ENCODE results near the gene ETV1.
"Not testable (repeated sequence)": the region's sequence is repeated elsewhere in the genome, so short reads cannot be mapped to it uniquely, and the experiment has no call there.

Gene ETV1

DNA sequence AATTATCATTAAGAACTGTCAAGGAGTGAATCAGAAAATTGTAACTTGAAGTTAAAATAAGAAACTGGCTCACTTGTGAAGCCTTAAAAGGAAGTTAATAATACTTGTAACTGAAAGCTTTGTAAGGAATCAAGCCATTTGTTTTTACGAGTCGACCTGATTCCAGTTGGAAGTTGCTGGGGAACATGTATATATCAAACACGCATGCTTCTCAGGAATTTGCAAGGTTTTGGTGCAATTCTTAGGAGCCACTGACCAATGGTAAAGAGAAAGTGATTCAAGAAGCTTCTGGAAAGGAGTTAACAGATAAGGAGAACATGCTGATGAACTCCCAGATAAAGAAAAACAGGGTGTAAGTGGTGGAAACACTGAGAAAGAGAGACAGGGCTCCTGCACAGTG, 56.4 kb downstream of the ETV1 start:
- DNase-seq (ENCODE audit: low read depth in 1 of 2, low spot score in 1 of 2): no peak

DNA sequence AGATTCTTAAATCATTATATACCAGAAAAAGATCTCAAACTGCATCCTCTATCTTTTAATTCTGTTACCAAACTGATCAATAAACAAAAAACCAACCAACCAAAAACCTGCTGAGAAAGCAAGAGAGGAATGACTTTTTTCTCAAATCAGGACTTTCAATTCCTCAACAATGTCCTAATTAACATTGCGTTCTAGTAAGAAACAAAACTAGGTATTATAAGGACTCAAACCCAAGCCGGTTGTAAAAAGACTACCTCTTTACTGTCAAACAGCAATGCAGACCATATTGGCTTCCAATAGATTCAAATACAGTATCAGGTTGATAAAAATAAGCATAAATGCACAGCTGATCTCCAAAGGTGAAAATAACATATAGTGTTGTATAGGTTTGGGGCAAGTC, 57.3 kb downstream of the ETV1 start:
- no peak for DNase-seq (ENCODE audit: low read depth in 1 of 2, low spot score in 1 of 2)

DNA sequence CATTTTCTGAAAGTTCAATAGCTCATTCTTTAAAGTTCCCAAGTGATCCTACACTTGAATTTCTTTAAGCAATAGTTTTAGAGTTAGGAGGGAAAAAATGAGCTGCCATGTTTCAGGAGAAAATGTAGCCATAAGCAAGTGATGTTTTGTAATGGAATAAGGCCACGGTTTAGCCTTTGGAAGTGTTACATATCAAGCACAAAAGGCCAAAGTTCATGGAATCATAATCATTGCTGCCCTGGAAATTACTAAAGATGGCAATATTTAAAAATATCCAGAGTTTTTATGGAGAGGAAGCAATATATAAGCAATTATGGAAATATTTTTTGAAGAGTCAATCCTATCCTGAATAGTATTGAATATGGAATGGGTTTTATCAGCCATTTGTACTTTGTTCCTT, 68.4 kb downstream of the ETV1 start:
- no peak for DNase-seq (ENCODE audit: low read depth in 1 of 2, low spot score in 1 of 2)

DNA sequence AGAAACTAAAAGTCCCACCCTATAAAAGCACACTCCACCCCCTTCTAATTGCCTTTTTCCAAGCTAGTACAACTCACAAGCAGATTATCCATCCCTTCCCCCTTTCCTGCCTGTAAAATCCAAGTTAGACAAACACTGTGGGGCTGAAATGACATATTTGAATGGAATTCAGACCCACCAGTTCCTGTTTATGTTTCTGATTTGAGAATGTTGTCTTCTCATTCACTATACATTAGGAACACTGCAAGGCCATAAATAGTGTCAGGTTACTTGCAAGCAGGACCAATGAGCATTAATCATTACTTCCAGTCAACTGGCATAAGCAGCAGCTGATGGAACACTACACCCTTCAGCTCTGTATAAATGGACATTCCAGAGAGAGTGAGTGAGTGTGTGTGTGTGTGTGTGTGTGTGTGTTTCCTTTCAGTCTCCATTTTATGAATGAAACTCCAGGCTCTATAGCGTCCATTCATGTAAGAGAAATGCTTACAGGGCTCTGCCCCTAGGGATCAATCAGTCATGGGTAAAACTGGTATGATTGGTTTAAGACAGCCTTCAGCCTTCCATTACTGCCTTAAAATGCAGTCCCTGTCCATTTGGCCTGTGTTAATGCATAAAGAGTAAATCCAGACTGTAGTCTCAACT, 69.3 kb downstream of the ETV1 start:
- no peak for DNase-seq (ENCODE audit: low read depth in 1 of 2, low spot score in 1 of 2)

DNA sequence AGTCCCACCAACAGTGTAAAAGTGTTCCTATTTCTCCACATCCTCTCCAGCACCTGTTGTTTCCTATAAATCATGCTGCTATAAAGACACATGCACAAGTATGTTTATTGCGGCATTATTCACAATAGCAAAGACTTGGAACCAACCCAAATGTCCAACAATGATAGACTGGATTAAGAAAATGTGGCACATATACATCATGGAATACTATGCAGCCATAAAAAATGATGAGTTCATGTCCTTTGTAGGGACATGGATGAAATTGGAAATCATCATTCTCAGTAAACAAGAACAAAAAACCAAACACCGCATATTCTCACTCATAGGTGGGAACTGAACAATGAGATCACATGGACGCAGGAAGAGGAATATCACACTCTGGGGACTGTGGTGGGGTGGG, 71.1 kb downstream of the ETV1 start:
- DNase-seq (ENCODE audit: low read depth in 1 of 2, low spot score in 1 of 2): not testable (repeated sequence)

DNA sequence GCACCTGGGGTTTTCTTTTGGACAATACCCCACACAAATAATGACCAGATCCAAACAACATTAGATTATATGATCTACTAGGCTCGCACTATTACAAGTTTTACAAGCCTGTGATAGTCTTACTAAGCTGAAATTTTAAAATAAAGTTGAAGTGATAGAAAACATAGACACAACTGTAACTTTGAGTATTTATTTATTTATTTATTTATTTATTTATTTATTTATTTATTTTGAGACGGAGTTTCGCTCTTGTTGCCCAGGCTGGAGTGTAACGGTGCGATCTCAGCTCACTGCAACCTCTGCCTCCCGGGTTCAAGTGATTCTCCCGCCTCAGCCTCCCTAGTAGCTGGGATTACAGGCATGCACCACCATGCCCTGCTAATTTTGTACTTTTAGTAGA, 72.4 kb downstream of the ETV1 start:
- not testable (repeated sequence) for DNase-seq (ENCODE audit: low read depth in 1 of 2, low spot score in 1 of 2)

DNA sequence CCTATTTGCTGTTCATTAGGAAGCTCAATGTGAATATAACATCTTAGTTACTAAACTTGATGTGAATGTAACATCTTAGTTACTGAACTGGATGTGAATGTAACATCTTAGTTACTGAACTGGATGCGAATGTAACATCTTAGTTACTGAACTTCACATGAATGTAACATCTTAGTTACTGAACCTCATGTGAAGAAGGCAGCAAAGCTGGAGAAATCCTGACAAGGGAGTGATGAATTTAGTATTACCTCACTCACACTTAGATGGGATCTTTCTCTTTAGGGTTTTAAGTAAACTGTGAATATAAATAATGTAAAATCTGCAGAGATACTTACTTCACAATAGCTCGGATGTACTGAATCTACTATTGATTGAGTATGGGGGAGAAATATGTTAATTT, 73.6 kb downstream of the ETV1 start:
- no peak for DNase-seq (ENCODE audit: low read depth in 1 of 2, low spot score in 1 of 2)

DNA sequence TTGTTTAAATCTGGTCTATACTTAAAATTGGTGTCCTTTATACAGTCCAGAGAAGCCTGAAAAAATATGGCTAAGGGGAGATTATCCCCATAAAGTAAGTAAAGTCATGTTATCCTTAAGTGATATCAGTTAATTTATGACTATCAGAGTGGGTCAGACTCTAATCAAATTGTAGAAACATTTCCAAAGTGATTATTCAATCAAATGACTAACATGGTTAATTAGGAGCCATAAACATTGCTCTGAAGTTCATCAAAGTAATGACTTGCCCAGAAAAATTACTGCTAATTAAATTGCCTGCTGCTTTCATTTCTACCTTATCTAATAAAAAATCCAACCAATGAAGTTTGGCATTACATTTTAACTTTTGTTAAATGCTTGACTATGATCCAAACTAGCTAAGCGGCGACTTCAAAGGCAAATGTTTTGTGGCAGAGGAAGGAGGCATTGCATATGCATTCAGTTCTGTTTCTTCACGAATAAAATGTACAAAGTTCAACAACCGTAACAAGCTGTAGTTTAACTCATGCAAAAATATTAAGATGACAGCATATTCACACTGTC, 76.7 kb downstream of the ETV1 start:
- no peak for DNase-seq (ENCODE audit: low read depth in 1 of 2, low spot score in 1 of 2)

DNA sequence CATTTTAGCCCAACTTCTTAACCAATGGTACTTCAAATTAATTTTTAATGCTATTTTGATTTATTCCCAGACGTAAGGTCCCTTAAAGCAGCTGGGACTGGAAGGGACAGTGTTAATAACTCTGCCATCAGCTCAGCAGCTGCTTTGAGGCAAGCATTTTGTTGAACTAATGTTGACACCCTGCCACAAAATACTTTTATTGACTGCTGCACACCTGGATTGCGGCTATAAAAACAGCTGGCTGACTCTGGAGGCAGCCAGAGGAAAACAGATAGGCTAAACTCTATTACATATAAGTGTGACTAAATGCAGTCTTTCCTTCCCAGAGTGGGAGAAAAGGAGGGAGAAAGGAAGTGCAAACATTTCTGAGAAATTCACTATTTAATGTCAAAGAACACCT, 77.6 kb downstream of the ETV1 start:
- DNase-seq (ENCODE audit: low read depth in 1 of 2, low spot score in 1 of 2): no peak

DNA sequence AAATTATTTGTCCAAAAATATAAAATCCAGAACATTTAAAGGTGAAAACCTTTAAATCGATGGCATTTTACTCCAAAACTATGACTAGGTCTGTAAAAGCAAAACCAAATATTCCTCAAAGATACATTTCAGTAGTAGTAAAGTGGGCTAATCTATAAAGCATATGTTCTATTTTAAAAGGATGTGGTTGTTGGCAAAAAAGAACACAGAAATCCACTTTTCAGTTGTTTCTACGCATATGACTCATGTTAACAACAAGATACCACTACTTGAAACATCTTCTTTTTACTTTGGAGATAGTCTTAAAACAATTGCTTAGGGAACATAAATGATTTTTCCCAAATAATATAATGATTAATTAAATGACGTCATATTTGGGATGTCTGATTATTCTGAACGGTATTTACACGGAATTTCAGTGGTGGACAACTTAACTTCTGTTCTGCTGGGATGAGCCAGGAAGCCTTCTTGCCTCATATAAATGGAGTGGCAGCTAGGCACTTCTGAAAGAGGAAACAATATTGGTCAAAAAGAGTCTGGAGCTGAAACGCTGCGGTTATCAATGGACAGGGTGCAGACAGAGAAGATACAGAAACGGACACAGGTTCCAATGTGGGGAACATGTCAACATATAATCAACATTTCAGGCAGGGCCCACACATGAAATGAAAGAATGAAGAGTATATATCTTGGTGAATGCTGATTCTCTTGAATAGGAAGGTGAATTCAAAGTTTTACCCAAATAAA, 78.5 kb downstream of the ETV1 start:
- no peak for DNase-seq (ENCODE audit: low read depth in 1 of 2, low spot score in 1 of 2)

DNA sequence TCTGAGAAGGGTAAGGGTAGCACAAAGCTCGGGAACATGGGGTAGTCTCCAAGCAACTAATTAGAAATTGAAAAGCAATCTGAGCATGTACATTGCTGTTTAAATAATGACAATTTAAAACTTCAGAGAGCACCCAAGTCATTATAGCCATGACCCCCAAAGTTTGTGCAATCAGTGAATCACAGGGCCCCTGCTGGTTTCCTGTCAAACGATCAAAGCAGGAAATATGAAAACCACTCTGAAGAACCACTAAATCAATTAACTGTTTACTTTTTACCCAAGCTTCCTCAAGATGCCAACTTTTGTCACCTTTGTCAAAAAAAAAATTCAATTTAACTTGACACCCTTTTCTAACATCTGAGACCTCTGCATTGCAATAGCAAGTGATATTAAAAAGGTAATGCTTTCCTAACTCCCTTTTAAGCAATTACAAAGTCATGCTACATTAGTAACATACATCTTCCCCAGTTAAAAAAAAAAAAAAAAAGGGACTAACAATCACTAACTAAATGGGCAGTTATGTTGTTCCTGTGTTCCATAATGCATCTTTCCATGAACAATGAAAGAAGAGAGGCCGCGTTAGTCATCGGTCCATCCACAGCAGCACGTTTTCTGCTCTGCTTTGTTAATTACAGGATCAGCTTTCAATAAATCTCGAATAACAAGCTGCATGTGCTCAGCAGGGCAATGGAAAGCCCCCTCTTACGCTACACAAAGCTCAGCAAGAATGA, 80.6 kb downstream of the ETV1 start:
- no peak for DNase-seq (ENCODE audit: low read depth in 1 of 2, low spot score in 1 of 2)

DNA sequence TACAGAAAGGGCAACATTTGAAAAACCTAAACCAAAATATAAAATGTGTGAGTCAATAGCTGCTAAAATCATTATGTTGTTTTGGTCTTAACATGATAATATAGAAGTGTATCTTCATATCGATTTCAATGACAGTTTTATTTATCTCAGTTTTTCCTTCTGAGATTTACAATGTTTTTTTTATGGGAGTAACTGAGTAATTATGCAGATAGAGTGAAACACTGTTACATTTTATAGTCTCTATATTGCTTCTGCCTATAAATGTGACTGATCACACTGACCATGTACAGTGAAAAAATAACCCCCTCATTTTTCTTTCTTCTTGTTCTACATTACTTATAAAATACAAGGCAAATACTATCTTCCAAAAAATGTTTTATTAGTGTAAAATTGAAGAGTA, 81.6 kb downstream of the ETV1 start:
- DNase-seq (ENCODE audit: low read depth in 1 of 2, low spot score in 1 of 2): no peak

DNA sequence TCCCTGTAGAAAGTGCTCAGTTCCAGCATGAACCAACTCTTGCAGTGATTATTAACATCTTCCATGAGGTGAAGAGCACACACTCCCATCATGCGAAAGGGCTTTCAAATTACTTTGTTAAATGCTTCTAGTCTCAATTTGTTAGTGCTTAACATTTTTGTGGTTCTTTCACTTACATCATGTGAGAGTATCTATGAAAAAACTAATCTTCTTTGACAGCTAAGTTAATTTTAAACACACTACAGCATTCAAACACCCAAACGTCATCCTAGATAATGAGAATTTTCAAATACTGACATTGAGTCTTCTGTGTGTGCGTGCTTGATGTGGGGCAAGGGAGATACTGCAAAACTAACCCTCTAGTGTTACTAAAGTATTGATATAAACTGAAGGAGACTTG, 84.8 kb downstream of the ETV1 start:
- no peak for DNase-seq (ENCODE audit: low read depth in 1 of 2, low spot score in 1 of 2)

DNA sequence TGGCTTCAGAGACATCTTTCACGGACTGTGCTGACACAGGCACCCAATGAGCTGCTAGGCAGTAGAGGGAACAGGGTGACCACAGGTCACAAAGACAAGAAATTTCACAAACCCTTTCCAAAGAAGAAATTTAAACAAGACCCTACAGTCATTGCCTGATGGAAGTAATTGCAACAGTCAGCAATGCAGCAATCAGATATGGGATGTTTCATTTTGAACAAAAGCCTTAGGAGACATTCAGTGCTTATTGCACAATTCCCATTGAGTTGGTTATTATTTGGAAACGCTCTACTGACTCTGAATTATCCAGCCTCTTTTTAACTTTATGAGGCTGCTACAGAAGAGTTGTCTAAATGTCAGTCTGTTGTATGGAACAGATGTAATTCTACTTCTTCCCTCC, 85.5 kb downstream of the ETV1 start:
- DNase-seq (ENCODE audit: low read depth in 1 of 2, low spot score in 1 of 2): no peak

DNA sequence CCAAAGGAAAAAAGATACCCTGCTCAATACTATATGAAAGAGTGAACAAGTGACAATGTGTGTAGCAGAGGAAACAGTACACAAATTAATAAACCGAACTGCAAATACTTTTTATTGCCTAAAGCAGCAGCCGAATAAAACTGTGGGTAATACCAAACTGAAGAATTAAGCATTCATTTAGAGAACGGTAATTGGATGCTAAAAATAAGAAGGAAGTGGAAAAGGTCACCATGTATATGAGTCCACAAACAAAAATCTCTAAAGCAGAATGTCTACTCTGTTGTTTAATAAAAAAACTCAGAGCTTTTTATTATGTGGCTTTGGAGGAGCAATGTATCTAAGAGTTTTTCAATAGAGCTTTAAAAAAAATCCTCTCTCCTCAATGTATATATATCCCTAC, 87.9 kb downstream of the ETV1 start:
- DNase-seq (ENCODE audit: low read depth in 1 of 2, low spot score in 1 of 2): no peak

DNA sequence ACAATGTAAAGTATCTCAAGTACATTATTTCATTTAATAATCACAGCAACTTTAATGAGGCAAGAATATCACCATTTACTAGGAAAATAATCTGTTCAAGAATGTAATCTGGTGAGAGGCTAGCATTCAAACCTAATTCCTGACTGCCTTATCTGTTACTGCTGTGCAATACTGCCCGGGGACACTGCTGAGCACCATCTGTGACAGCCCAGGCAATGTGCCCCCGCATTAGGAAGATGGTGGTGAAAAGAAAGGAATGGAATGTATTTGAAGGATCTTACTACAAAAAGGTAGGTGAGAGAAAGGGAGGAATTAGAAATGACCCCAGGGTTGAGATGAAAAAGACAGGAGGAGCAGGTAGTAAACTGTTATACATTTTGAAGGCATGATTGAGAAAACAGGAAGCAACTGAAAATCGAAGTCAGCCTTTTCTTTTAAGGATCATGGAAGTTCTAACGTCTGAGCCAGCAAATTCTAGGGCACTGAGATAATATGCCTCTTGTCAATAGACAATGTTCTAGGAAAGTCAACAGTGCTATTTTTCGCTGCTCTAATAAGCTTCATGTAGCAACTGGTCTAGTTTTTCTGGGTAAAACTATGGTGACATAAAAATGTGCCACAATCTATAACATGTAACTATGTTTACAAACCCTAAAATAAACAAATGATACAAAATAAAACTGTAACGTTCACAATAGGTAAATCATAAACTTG, 90.4 kb downstream of the ETV1 start:
- no peak for DNase-seq (ENCODE audit: low read depth in 1 of 2, low spot score in 1 of 2)

DNA sequence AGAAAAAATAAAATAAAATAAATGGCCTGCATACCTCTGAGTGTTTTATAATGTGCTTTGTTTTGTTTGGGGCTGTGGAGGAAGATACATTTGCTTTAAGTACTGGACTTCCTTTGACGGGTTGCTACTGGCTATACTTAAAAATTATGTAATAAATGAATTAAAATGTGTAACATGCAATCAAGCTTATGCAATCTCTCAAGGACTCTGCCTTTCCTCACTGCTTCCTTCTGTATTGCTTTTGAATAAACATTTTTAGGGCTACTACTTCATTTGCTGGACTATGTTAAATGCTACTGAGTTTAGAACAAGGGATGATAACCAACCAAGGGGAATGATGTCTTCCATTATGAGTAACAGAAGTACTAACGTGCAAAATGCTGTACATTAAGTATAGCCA, 91.6 kb downstream of the ETV1 start:
- no peak for DNase-seq (ENCODE audit: low read depth in 1 of 2, low spot score in 1 of 2)

DNA sequence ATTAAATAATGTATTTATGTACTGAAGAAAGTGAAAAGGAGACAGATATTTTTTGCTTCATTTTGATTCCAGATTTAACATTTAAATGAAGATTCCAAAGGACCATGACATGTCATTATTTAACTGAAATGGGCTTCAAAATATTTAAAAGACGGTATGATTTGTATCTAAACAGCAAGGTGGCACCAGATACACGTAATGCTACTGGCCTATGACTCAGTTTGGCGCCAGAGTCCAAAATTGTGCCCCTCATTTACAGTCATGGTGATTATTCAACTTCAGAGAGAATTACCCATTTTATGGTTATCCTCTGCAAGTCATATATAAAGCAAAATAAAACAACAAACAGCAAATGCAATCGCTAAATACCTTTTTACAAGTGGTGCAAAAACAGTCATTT, 94.5 kb downstream of the ETV1 start:
- DNase-seq (ENCODE audit: low read depth in 1 of 2, low spot score in 1 of 2): no peak

DNA sequence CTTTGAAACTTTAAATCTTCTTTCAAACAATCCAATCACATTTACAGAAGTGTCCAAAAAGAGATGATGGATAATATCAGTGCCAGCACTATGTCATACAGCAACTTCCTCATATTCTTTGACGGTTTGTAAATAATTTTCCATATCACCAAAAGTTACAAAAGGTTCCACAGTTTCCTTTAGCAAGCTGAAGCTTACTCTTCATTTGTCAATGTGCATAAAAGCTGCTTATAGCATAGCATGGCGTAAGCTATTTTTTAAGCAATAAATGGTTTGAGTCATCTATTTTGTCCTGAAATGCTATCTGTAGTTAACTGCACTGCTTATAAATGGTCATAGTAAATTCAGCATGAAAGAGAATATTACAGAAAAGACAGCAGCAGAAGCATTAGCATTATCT, 95.1 kb downstream of the ETV1 start:
- no peak for DNase-seq (ENCODE audit: low read depth in 1 of 2, low spot score in 1 of 2)

DNA sequence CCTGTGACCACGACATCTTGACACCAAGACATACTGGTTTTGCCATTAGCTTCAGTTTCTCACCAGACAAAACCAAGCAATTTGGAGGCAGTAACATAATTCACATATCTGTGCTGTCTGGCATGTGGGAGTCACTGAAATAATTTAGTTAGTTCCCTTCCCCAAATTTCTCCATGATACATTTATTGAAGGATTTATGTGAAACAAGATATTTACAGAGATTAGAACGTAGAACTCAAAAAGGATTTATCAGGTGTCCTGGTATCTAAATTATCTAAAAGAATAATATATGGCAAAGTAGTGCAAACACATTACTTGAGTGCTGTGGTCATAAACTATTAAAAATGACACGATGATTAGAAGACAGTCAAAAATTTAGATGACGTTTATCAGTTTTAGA, 98.7 kb downstream of the ETV1 start:
- no peak for DNase-seq (ENCODE audit: low read depth in 1 of 2, low spot score in 1 of 2)

DNA sequence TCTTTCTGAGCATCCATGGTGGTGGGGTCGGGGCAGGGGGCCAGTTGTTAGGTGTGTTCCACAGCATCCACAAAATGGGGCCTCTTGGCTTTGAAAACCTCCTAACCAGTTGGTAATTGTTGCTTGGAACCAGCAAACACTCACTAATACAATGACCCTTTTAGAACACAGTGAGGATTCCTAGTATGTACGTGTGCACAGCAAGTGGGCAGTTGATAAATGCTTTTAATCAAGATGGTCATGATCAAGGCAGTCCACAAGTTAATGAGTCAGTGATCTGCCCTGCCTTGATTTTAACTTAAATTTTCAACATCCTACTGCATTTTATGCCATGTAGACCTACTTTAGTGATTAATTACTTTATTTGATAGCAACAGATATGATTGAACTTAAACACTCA, 103.1 kb downstream of the ETV1 start:
- no peak for DNase-seq (ENCODE audit: low read depth in 1 of 2, low spot score in 1 of 2)

DNA sequence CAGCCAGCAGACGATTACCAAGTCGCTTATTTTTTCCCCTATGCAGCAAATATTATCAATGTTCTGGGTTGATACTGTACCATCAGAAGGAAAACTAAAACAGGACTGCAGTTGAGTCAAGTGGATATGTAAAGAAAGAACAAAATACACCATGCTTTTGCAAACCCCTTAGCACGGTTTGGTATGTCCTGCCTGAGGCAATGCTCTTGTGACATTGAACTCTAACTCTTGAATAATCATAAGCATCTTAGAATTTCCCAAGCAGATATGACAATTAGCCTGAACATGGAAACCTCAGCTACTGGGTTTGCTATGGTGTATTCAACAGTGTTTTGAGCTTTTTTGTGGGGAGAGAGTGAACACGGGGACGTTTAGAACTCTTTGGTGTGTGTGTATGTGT, 107.4 kb downstream of the ETV1 start:
- DNase-seq (ENCODE audit: low read depth in 1 of 2, low spot score in 1 of 2): no peak

Data from activated CD4-positive, alpha-beta T cell treated with anti-CD3 and anti-CD28 coated beads, Interleukin-2, amount 50 U/mL, for 24 hours (primary cell).